ENCODE data around the gene SEMA4C. TPM values are rescaled to one million over a fixed set of nuclear protein-coding genes. Genes with fewer than 3 reads are reported as not detected.

The SEMA4C gene
- total and polyA plus RNA-seq, 12 donors: 14.1 to 43.8 (median 24.1) TPM

- H3K9me3 ChIP-seq: no peaks in the 10 kb centered on the region
- no peak for TF ChIP-seq CTCF (IDR thresholded peaks at IDR 0.05)
- ATAC-seq: no peak
- peaks cover 18 to 71% (median 53%) of the 10 kb centered on the region in 9 donors for H3K4me1 ChIP-seq
- H3K27me3 ChIP-seq: no peaks in the 10 kb centered on the region
- H3K27ac ChIP-seq: peak overlapping the region in 1 of 10 donors; percentile 2
- peaks cover 0 to 32% (median 0%) of the 10 kb centered on the region in 9 donors for H3K36me3 ChIP-seq
- intact Hi-C loops (cut with DNase I): loop anchor here in 1 of 10 donors (10.0 kb wide), 1 partner anchor 179 kb away; the partner anchor contains the start of gene KANSL3
- DNase-seq: no peak
- H3K4me3 ChIP-seq: no peak overlapping the region
- WGBS, 2 donors: 88 to 91% methylated on average over 4 of the region's 4 CpGs
Measured at GRCh38 chr2:96813656-96814055, 56.2 kb downstream of the SEMA4C start.

- intact Hi-C loops (cut with DNase I): loop anchor here in 1 of 10 donors (10.0 kb wide), 1 partner anchor 177 kb away; the partner anchor contains the start of gene KANSL3
- ATAC-seq (peak; percentile 9 to 68 (median 54)), DNase-seq (peak; percentile 69 to 88)
- WGBS, 2 donors: 17 to 27% methylated on average over 3 of the region's 3 CpGs
- Histone ChIP-seq H3K27me3 (no peaks in the 10 kb centered on the region), H3K27ac (peak overlapping the region in 8 of 10 donors; percentile 14 to 76 (median 66)), H3K9me3 (no peaks in the 10 kb centered on the region), H3K4me1 (peaks cover 6 to 58% (median 37%) of the 10 kb centered on the region in 9 donors), H3K36me3 (peaks cover 0 to 34% (median 0%) of the 10 kb centered on the region in 9 donors), H3K4me3 (no peak overlapping the region)
- no peak for TF ChIP-seq CTCF (IDR thresholded peaks at IDR 0.05)
Measured at GRCh38 chr2:96811917-96812316, 58.0 kb downstream of the SEMA4C start.

GRCh38 chr2:96810783-96811192 is 59.1 kb downstream of the SEMA4C start:
- ATAC-seq (no peak), DNase-seq (no peak)
- no peak for TF ChIP-seq CTCF (IDR thresholded peaks at IDR 0.05)
- Histone ChIP-seq H3K27ac (peak overlapping the region in 8 of 10 donors; percentile 1 to 76 (median 62)), H3K4me1 (peaks cover 6 to 58% (median 37%) of the 10 kb centered on the region in 9 donors), H3K4me3 (no peak overlapping the region), H3K36me3 (peaks cover 0 to 40% (median 0%) of the 10 kb centered on the region in 9 donors), H3K9me3 (no peaks in the 10 kb centered on the region), H3K27me3 (no peaks in the 10 kb centered on the region)
- intact Hi-C loops (cut with DNase I): loop anchor here in 1 of 10 donors (10.0 kb wide), 1 partner anchor 176 kb away; the partner anchor contains the start of gene KANSL3
- 70 to 82% methylated on average over 5 of the region's 5 CpGs for WGBS, 2 donors

GRCh38 chr2:96809951-96810782 is 59.7 kb downstream of the SEMA4C start:
- no peak overlapping the region for H3K4me3 ChIP-seq
- no peak for DNase-seq
- intact Hi-C loops (cut with DNase I): loop anchor here in 1 of 10 donors (10.0 kb wide), 1 partner anchor 175 kb away; the partner anchor contains the start of gene KANSL3
- 68 to 74% methylated on average over 12 of the region's 12 CpGs for whole genome bisulfite sequencing, 2 donors
- TF ChIP-seq CTCF (IDR thresholded peaks at IDR 0.05): no peak
- peak overlapping the region in 6 of 10 donors; percentile 47 to 76 (median 74) for H3K27ac ChIP-seq
- H3K4me1 ChIP-seq: peaks cover 3 to 55% (median 37%) of the 10 kb centered on the region in 9 donors
- ATAC-seq: no peak
- H3K27me3 ChIP-seq: no peaks in the 10 kb centered on the region
- no peaks in the 10 kb centered on the region for H3K9me3 ChIP-seq
- peaks cover 0 to 40% (median 0%) of the 10 kb centered on the region in 9 donors for H3K36me3 ChIP-seq

Other genes with a start within 250 kb of the SEMA4C start
- 10 to 100 TPM; 25.4 to 38.1 (median 31.7) TPM for gene KANSL3, start 231.8 kb downstream of the SEMA4C start, total RNA-seq
- 10 to 100 TPM; 12.5 to 21.8 TPM for gene KANSL3, start 231.8 kb downstream of the SEMA4C start, polyA plus RNA-seq
- under 1 TPM in 5 of 10 donors, not detected in 5; 0.04 to 0.14 (median 0.07) TPM for gene FER1L5, start 227.3 kb downstream of the SEMA4C start, total RNA-seq
- under 1 TPM; 0.01 to 0.07 TPM for gene FER1L5, start 227.3 kb downstream of the SEMA4C start, polyA plus RNA-seq
- gene LMAN2L, start 130.0 kb downstream of the SEMA4C start, total RNA-seq: 10 to 100 TPM; 13.3 to 30.9 (median 18.8) TPM
- gene LMAN2L, start 130.0 kb downstream of the SEMA4C start, polyA plus RNA-seq: 10 to 100 TPM; 11.0 to 31.4 TPM
- 10 to 100 TPM; 19.1 to 59.7 (median 34.8) TPM for gene CNNM4, start 109.2 kb downstream of the SEMA4C start, total RNA-seq
- 10 to 100 TPM in 1 of 2 donors, 1 to 10 TPM in 1; 4.3 to 10.1 TPM for gene CNNM4, start 109.2 kb downstream of the SEMA4C start, polyA plus RNA-seq
- gene CNNM3, start 53.8 kb downstream of the SEMA4C start, total RNA-seq: 10 to 100 TPM in 8 of 10 donors, 1 to 10 TPM in 2; 7.4 to 18.3 (median 13.8) TPM
- 1 to 10 TPM; 4.0 to 8.3 TPM for gene CNNM3, start 53.8 kb downstream of the SEMA4C start, polyA plus RNA-seq
- gene ANKRD23, start 26.1 kb downstream of the SEMA4C start, total RNA-seq: 10 to 100 TPM in 7 of 10 donors, 1 to 10 TPM in 3; 2.6 to 40.0 (median 14.5) TPM
- 10 to 100 TPM in 1 of 2 donors, under 1 TPM in 1; 0.96 to 17.9 TPM for gene ANKRD23, start 26.1 kb downstream of the SEMA4C start, polyA plus RNA-seq
- 10 to 100 TPM; 14.2 to 19.2 (median 15.9) TPM for gene ANKRD39, start 12.1 kb downstream of the SEMA4C start, total RNA-seq
- 10 to 100 TPM; 18.7 to 26.5 TPM for gene ANKRD39, start 12.1 kb downstream of the SEMA4C start, polyA plus RNA-seq
- 1 to 10 TPM in 2 of 10 donors, under 1 TPM in 7, not detected in 1; 0.30 to 1.3 (median 0.47) TPM for gene FAM178B, start 116.5 kb upstream of the SEMA4C start, total RNA-seq
- gene FAM178B, start 116.5 kb upstream of the SEMA4C start, polyA plus RNA-seq: under 1 TPM; 0.30 to 0.80 TPM
- 10 to 100 TPM; 24.8 to 42.4 (median 33.2) TPM for gene FAHD2B, start 224.8 kb upstream of the SEMA4C start, total RNA-seq
- gene FAHD2B, start 224.8 kb upstream of the SEMA4C start, polyA plus RNA-seq: 10 to 100 TPM; 11.9 to 25.9 TPM
- gene ANKRD36, start 243.1 kb upstream of the SEMA4C start, total RNA-seq: 1 to 10 TPM; 4.0 to 8.0 (median 6.2) TPM
- gene ANKRD36, start 243.1 kb upstream of the SEMA4C start, polyA plus RNA-seq: 1 to 10 TPM in 1 of 2 donors, under 1 TPM in 1; 0.96 to 7.5 TPM